ENCODE results near the gene GNG4.
A peak's percentile ranks its signal among the peaks of the same experiment; 100 is the strongest.

The GNG4 gene

GRCh38 chr1:235649368-235650163 lies at the start of gene GNG4:
TSS of gene GNG4 (minus strand) at chr1:235649784. CDS start at chr1:235583838, 65,946 bp downstream.
- H4K20me1 ChIP-seq (ENCODE audit: insufficient read depth): no peaks in the 10 kb centered on the region
- no peak within 1 kb of the TSS for H3K27ac ChIP-seq
- H3K79me2 ChIP-seq (ENCODE audit: insufficient read depth, low read depth): no peaks in the 10 kb centered on the region
- peak within 1 kb of the TSS; percentile 88 for H3K4me2 ChIP-seq
- H3K27me3 ChIP-seq (ENCODE audit: insufficient read depth, low read depth): no peaks in the 10 kb centered on the region
- TF ChIP-seq, protein P1, sequence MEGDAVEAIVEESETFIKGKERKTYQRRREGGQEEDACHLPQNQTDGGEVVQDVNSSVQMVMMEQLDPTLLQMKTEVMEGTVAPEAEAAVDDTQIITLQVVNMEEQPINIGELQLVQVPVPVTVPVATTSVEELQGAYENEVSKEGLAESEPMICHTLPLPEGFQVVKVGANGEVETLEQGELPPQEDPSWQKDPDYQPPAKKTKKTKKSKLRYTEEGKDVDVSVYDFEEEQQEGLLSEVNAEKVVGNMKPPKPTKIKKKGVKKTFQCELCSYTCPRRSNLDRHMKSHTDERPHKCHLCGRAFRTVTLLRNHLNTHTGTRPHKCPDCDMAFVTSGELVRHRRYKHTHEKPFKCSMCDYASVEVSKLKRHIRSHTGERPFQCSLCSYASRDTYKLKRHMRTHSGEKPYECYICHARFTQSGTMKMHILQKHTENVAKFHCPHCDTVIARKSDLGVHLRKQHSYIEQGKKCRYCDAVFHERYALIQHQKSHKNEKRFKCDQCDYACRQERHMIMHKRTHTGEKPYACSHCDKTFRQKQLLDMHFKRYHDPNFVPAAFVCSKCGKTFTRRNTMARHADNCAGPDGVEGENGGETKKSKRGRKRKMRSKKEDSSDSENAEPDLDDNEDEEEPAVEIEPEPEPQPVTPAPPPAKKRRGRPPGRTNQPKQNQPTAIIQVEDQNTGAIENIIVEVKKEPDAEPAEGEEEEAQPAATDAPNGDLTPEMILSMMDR (conservative IDR thresholded peaks at IDR 0.05; ENCODE audit: low read depth, low read length): no peak
- H3K4me1 ChIP-seq (ENCODE audit: low read depth, poor library complexity, severe bottlenecking): no peaks in the 10 kb centered on the region
- peak within 1 kb of the TSS; percentile 78 for H3K4me3 ChIP-seq (IDR thresholded peaks at IDR 0.05; ENCODE audit: insufficient read depth, low read depth, low read length)
- peak within 1 kb of the TSS; percentile 80 for H2AFZ ChIP-seq (ENCODE audit: low read depth)
- H3K9ac ChIP-seq: peak within 1 kb of the TSS; percentile 52; the same call in 1 of the 2 replicates
- no peaks in the 10 kb centered on the region for H3K36me3 ChIP-seq (ENCODE audit: insufficient read depth)

DNA sequence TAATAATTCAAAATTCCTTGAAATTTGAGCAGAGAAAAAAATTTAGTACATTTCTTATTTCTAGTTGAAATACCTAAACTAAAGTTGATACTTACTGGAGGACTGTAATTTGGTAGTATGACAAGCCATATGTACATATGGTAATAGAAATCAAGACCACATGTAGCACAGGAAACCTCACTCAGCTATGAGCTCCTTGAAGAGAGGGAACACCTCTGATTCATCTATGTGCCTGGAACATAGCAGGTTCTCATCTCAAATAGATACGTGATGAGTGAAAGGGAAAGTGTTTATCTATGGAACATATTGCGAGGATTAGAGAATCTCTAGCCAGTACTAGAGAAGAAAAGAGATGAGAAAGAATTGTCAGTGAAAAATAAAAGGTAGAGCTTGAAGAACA lies 47.9 kb upstream of the GNG4 start:
- H3K36me3 ChIP-seq (ENCODE audit: insufficient read depth): no peaks in the 10 kb centered on the region
- H3K4me1 ChIP-seq (ENCODE audit: low read depth, poor library complexity, severe bottlenecking): no peaks in the 10 kb centered on the region
- TF ChIP-seq, protein P1 (conservative IDR thresholded peaks at IDR 0.05; ENCODE audit: low read depth, low read length): no peak
- no peak overlapping the region for H3K27ac ChIP-seq
- no peaks in the 10 kb centered on the region for H3K79me2 ChIP-seq (ENCODE audit: insufficient read depth, low read depth)
- no peak overlapping the region for H2AFZ ChIP-seq (ENCODE audit: low read depth)
- H3K27me3 ChIP-seq (ENCODE audit: insufficient read depth, low read depth): no peaks in the 10 kb centered on the region
- no peak overlapping the region for H3K4me2 ChIP-seq
- no peak overlapping the region for H3K4me3 ChIP-seq (IDR thresholded peaks at IDR 0.05; ENCODE audit: insufficient read depth, low read depth, low read length)
- no peak overlapping the region for H3K9ac ChIP-seq
- H4K20me1 ChIP-seq (ENCODE audit: insufficient read depth): no peaks in the 10 kb centered on the region

GRCh38 chr1:235689356-235689755 lies 39.8 kb upstream of the GNG4 start:
- no peaks in the 10 kb centered on the region for H3K4me1 ChIP-seq (ENCODE audit: low read depth, poor library complexity, severe bottlenecking)
- H3K79me2 ChIP-seq (ENCODE audit: insufficient read depth, low read depth): no peaks in the 10 kb centered on the region
- H3K27me3 ChIP-seq (ENCODE audit: insufficient read depth, low read depth): no peaks in the 10 kb centered on the region
- TF ChIP-seq, protein P1 (conservative IDR thresholded peaks at IDR 0.05; ENCODE audit: low read depth, low read length): no peak
- no peak overlapping the region for H3K4me3 ChIP-seq (IDR thresholded peaks at IDR 0.05; ENCODE audit: insufficient read depth, low read depth, low read length)
- H2AFZ ChIP-seq (ENCODE audit: low read depth): no peak overlapping the region
- no peak overlapping the region for H3K9ac ChIP-seq
- no peak overlapping the region for H3K27ac ChIP-seq
- no peaks in the 10 kb centered on the region for H4K20me1 ChIP-seq (ENCODE audit: insufficient read depth)
- H3K36me3 ChIP-seq (ENCODE audit: insufficient read depth): no peaks in the 10 kb centered on the region
- no peak overlapping the region for H3K4me2 ChIP-seq

- H3K4me3 ChIP-seq (IDR thresholded peaks at IDR 0.05; ENCODE audit: insufficient read depth, low read depth, low read length): no peak overlapping the region
- H3K27ac ChIP-seq: no peak overlapping the region
- H3K27me3 ChIP-seq (ENCODE audit: insufficient read depth, low read depth): no peaks in the 10 kb centered on the region
- no peaks in the 10 kb centered on the region for H3K4me1 ChIP-seq (ENCODE audit: low read depth, poor library complexity, severe bottlenecking)
- no peaks in the 10 kb centered on the region for H3K36me3 ChIP-seq (ENCODE audit: insufficient read depth)
- H4K20me1 ChIP-seq (ENCODE audit: insufficient read depth): no peaks in the 10 kb centered on the region
- TF ChIP-seq, protein P1 (conservative IDR thresholded peaks at IDR 0.05; ENCODE audit: low read depth, low read length): no peak
- H2AFZ ChIP-seq (ENCODE audit: low read depth): no peak overlapping the region
- no peaks in the 10 kb centered on the region for H3K79me2 ChIP-seq (ENCODE audit: insufficient read depth, low read depth)
- no peak overlapping the region for H3K9ac ChIP-seq
- H3K4me2 ChIP-seq: no peak overlapping the region
Observed at GRCh38 chr1:235688096-235688495, 38.5 kb upstream of the GNG4 start.
